C4-2B (cell line): ENCODE measurements around the gene NOTO.

ENCODE experiments used
- CTCF ChIP-seq: fragments of 450-650 bp; conservative IDR thresholded peaks from 2 replicates; pipeline ENCODE4 v1.5.1; 2017; ENCODE audit warnings: mild to moderate bottlenecking
- ZFX ChIP-seq: fragments of 450-650 bp; IDR thresholded peaks from 2 replicates; pipeline ENCODE4 v1.6.1; 2017

DNA sequence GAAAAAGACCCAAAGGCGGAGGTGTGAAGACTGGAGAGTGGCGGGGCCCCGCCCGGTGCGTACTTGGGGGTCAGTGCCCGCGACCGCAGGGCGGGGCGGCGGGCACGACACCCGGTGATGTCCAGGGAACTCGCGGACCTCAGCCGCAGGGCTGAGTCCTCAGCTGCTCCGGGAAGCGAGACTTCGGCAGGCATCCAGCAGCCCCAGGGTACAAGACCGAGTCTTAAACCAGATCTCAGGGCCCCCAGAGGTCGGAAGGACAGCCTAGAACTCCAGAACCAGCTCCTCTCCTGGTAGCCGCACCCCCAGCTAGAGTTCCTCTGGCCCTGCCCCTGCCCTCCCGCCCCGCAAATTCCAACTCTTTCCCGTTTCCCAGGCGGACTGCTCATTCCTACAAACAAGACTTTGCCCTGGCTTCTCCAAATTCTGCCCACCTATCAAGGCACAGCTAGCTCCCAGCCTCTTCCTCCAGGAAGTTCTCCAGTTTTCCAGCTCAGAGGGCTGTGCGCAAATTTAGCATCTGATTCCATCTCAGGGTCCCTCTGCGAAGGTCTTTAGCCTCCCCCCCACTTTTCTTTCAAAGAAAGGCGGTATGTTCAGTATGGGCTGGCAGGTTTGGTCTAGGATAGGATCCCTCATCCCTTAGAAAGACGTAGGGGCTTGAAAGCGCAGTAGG is 26.0 kb upstream of the NOTO start:
- no peak for TF ChIP-seq CTCF
- TF ChIP-seq ZFX, result no peak
